Measurements from ENCODE around the gene DENR.
"Not testable (repeated sequence)": the region's sequence is repeated elsewhere in the genome, so short reads cannot be mapped to it uniquely, and the experiment has no call there.

The DENR gene

GRCh38 chr12:122752464-122753318 lies at the start of gene DENR:
Gene DENR (plus strand): TSS chr12:122752824. CDS start chr12:122753702, 878 bp downstream.
- DNase-seq (ENCODE audit: low spot score): peak; percentile 100

GRCh38 chr12:122702890-122703611 lies 49.6 kb upstream of the DENR start, which contains the start of gene HCAR2:
Gene HCAR2 (minus strand): TSS chr12:122703357. CDS start chr12:122703283, 74 bp downstream.
- not testable (repeated sequence) for DNase-seq (ENCODE audit: low spot score)

- DNase-seq (ENCODE audit: low spot score): not testable (repeated sequence)
These were observed 48.8 kb upstream of the DENR start for GRCh38 chr12:122703841-122704240.

- not testable (repeated sequence) for DNase-seq (ENCODE audit: low spot score)
These were observed 43.3 kb upstream of the DENR start for GRCh38 chr12:122709287-122709686.

GRCh38 chr12:122710341-122710740 lies 42.3 kb upstream of the DENR start:
- DNase-seq (ENCODE audit: low spot score): not testable (repeated sequence)

GRCh38 chr12:122711266-122711665 lies 41.4 kb upstream of the DENR start:
- not testable (repeated sequence) for DNase-seq (ENCODE audit: low spot score)

GRCh38 chr12:122713491-122714188 lies 39.0 kb upstream of the DENR start:
- DNase-seq (ENCODE audit: low spot score): not testable (repeated sequence)

GRCh38 chr12:122715211-122715610 lies 37.4 kb upstream of the DENR start:
- DNase-seq (ENCODE audit: low spot score): not testable (repeated sequence)

GRCh38 chr12:122716658-122717057 lies 36.0 kb upstream of the DENR start, which contains the start of gene HCAR3:
Gene HCAR3 (minus strand): TSS chr12:122716811. CDS start chr12:122716737, 74 bp downstream.
- DNase-seq (ENCODE audit: low spot score): not testable (repeated sequence)

- DNase-seq (ENCODE audit: low spot score): no peak
These were observed 31.5 kb upstream of the DENR start for GRCh38 chr12:122721057-122721545.

GRCh38 chr12:122722387-122722786 lies 30.2 kb upstream of the DENR start:
- DNase-seq (ENCODE audit: low spot score): no peak

GRCh38 chr12:122724641-122725243 lies 27.9 kb upstream of the DENR start:
- DNase-seq (ENCODE audit: low spot score): no peak

- no peak for DNase-seq (ENCODE audit: low spot score)
These were observed 27.1 kb upstream of the DENR start for GRCh38 chr12:122725452-122726079.

- no peak for DNase-seq (ENCODE audit: low spot score)
These were observed 26.5 kb upstream of the DENR start for GRCh38 chr12:122726080-122726558.

- DNase-seq (ENCODE audit: low spot score): no peak
These were observed 22.9 kb upstream of the DENR start for GRCh38 chr12:122729583-122730214.

- DNase-seq (ENCODE audit: low spot score): no peak
These were observed 22.2 kb upstream of the DENR start, which contains the start of gene HCAR1 for GRCh38 chr12:122730215-122731014. Gene HCAR1 (minus strand): TSS chr12:122730844. CDS start chr12:122730339, 505 bp downstream.

- DNase-seq (ENCODE audit: low spot score): no peak
These were observed 20.5 kb upstream of the DENR start for GRCh38 chr12:122732170-122732569.

- DNase-seq (ENCODE audit: low spot score): no peak
These were observed 20.0 kb upstream of the DENR start for GRCh38 chr12:122732611-122733010.

- DNase-seq (ENCODE audit: low spot score): no peak
These were observed 14.1 kb upstream of the DENR start for GRCh38 chr12:122738571-122738970.
